Fibroblast of mammary gland (primary cell): ENCODE data around the gene PHB1.
"Not testable (repeated sequence)": the region's sequence is repeated elsewhere in the genome, so short reads cannot be mapped to it uniquely, and the experiment has no call there.

Source experiments
- DNase-seq: peaks from one replicate; pipeline ENCODE4 v3.0.0-alpha.2; 2010; ENCODE audit warnings: low read depth
- H3K4me3 ChIP-seq: 2 replicates; pipeline ENCODE4 v1.5.1; 2011; ENCODE audit warnings: low read depth, mild to moderate bottlenecking, low read length, moderate library complexity; ENCODE audit not compliant: control insufficient read depth
- TF ChIP-seq, protein P1 (sequence below): conservative IDR thresholded peaks from 2 replicates; pipeline ENCODE4 v1.5.1; 2011; ENCODE audit warnings: low read depth, low read length, inconsistent platforms; ENCODE audit not compliant: control insufficient read depth, insufficient read depth

PHB1 gene

DNA sequence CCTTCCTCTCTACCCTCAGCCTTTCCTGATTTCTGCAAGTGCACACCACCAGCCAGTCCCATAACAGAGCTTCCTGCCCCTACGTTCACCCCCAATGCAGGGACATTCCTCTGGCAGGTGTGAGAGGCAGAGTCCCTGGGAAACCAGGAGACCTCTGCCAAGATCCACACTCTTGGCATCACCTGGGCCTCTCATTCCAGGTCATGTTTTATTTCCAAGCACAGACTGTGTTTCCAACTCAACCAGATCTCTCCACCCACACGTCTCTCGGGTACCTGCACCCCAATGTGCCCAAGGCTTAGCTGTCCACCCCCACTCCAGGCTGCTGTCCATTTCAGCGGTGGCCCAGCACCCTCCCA is 21.0 kb upstream of the PHB1 start:
- H3K4me3 ChIP-seq: no peak overlapping the region
- TF ChIP-seq, protein P1, sequence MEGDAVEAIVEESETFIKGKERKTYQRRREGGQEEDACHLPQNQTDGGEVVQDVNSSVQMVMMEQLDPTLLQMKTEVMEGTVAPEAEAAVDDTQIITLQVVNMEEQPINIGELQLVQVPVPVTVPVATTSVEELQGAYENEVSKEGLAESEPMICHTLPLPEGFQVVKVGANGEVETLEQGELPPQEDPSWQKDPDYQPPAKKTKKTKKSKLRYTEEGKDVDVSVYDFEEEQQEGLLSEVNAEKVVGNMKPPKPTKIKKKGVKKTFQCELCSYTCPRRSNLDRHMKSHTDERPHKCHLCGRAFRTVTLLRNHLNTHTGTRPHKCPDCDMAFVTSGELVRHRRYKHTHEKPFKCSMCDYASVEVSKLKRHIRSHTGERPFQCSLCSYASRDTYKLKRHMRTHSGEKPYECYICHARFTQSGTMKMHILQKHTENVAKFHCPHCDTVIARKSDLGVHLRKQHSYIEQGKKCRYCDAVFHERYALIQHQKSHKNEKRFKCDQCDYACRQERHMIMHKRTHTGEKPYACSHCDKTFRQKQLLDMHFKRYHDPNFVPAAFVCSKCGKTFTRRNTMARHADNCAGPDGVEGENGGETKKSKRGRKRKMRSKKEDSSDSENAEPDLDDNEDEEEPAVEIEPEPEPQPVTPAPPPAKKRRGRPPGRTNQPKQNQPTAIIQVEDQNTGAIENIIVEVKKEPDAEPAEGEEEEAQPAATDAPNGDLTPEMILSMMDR: no peak
- no peak for DNase-seq

DNA sequence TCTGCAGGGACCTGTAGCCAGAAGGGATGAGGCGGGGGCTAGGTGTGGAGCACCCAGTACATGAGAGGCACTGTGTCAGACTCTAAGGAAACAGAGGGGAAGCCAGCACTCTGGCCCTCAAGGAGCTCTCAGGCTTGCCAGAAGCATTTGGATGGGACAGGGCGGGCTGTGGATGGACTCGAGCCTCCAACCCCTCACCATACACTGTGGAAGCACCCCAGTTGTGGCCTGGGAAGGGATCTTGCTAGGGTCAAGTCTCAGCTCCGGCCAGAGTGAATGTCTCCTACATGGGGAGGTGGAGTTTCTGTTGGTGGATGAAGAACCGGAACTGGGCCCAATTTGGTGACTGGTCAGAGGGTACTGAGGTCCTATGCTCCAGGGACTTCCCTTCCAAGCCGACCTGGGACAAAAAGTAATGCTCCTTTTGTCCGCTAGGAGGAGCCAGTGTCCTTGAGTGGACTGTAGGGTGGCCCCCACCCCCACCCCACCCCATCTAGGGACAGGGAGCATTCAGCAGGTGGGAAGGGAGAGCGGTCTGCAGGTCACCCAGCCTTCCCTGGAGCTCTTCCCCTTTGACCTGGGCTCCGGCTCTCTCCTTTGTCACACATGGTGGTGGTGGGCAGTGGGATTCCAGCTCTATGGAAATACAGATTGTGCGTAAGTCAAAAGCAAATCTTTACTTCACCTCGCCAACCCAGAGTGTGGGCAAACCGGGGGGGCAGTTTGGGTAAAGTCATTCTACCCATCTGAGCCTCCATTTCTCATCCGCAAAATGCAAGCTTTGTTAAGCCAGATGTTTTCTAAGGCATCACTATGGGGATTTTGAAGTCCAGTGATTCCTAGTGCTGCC is 20.4 kb upstream of the PHB1 start:
- H3K4me3 ChIP-seq: no peak overlapping the region
- TF ChIP-seq, protein P1: peak; percentile 68
- peak; percentile 57 for DNase-seq

DNA sequence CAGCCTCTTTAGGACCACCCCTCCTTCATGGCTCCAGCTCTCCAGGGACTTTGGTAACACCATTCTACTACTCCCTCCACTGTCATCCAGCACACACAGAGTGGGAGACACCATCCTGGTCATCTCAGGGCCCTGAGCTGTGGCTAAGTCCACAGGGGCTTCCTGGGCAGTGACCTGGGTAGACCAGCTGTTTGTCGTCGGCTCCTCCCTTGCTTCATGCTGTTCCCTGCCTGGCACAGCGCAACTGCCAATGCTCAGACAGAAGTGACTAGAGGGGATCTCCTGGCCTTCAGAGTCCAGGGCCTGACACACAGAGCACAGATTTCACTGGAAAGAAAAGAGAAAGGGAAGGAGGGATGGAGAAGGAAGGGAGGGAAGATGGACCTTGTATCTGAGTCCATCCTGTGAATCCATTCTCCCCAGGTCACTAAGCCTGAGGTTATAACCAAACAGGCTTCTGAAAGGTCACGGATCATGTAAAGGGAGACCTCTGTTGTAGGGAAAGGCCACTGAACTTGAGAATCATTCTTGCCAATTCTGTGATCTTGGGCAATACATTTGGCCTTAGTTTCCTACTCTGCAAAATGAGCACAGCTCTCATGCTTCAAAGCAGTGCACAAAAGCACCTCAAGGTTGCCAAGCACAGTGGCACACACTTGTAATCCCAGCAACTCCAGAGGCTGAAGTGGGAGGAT is 18.5 kb upstream of the PHB1 start:
- no peak for DNase-seq
- TF ChIP-seq, protein P1: no peak
- H3K4me3 ChIP-seq: no peak overlapping the region

DNA sequence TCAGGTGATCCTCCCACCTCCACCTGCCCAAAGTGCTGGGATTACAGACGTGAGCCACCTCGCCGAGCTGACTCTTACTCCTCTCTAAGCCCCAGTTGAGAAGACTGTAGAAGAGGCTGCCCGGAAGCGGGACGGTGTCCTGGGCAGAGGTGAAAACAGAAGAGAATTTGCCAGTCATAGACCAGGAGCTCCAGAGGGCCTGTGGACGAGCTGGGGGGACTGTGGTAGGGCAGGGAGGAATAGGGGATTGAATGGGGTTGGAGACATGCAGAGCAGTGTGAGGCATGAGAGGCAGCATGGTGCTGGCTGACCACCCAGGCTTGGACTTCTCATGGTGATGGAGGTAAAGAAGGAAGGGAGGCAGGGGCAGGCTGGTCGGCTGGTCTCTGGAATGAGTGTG is 17.1 kb upstream of the PHB1 start:
- no peak overlapping the region for H3K4me3 ChIP-seq
- DNase-seq: no peak
- TF ChIP-seq, protein P1: no peak

DNA sequence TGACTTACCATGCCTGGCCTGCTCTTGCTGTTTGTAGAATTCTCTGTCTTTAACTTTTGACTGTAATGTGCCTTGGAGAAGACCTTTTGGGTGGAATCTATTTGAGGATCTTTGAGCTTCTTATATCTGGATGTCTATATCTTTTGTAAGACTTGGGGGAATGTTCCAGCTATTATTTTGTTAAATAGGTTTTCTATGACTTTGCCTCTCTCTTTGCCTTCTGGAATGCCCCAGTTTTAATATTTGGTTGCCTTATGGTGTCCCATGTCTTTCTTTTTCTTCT is 10.3 kb upstream of the PHB1 start:
- H3K4me3 ChIP-seq: no peak overlapping the region
- no peak for DNase-seq
- TF ChIP-seq, protein P1: no peak

DNA sequence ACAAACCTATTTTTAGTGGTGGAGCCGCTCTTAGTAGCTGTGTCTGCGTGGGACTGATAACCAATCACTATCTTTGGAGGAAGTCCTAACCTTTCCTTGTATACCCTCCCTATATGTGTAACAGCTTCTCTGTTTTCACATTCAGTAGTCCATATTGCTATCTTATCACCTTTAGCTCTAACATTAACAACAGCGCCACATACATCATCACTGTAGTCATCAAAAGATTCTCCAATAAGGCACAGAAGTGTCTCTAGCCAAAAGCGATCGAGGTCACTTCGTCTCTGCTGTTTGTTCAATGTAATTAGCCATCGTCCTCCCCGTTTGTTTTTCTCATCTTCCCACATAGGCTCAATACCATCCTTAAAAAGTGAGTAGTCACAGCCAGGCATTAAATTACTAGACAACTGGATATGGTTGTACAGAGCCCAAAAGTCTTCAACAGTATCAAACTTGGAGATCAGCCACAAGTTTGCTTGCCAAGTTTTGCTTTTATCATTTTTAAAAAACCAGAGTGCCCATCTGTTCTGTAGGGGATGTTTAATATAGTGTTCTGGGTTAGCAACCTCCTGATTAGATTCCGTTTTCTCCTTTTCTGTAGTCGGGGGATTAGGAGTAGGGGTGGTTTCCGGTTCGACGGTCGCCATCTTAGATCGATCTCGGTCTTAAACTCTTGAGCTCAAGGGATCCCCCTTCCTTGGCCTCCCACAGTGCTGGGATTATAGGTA is 9.8 kb upstream of the PHB1 start:
- DNase-seq, H3K4me3 ChIP-seq: not testable (repeated sequence)

DNA sequence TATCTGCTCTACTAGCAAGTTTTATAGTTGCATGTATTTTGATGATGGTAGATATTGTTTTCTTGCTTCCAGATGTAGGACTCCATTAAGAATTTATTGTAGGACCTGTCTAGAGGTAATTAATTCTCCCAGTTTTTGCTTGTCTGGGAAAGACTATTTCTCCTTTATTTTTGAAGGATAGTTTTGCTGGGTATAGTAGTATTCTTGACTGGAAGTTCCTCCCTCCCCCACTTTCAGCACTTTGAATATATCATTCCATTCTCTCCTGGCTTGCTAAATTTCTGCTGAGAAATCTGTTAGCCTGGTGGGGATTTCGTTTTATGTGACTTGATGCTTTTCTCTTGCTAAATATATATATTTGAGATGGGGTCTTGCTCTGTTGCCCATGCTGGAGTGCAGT is 8.0 kb upstream of the PHB1 start:
- H3K4me3 ChIP-seq: no peak overlapping the region
- DNase-seq: no peak
- TF ChIP-seq, protein P1: no peak

DNA sequence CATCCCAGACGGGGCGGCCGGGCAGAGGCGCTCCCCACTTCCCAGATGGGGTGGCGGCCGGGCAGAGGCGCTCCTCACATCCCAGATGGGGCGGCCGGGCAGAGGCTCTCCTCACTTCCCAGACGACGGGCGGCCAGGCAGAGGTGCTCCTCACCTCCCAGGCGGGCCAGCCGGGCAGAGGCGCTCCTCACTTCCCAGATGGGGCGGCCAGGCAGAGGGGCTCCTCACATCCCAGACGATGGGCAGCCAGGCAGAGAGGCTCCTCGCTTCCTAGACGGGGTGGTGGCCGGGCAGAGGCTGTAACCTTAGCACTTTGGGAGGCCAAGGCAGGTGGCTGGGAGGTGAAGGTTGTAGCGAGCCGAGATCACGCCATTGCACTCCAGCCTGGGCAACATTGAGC is 5.1 kb upstream of the PHB1 start:
- DNase-seq: not testable (repeated sequence)

DNA sequence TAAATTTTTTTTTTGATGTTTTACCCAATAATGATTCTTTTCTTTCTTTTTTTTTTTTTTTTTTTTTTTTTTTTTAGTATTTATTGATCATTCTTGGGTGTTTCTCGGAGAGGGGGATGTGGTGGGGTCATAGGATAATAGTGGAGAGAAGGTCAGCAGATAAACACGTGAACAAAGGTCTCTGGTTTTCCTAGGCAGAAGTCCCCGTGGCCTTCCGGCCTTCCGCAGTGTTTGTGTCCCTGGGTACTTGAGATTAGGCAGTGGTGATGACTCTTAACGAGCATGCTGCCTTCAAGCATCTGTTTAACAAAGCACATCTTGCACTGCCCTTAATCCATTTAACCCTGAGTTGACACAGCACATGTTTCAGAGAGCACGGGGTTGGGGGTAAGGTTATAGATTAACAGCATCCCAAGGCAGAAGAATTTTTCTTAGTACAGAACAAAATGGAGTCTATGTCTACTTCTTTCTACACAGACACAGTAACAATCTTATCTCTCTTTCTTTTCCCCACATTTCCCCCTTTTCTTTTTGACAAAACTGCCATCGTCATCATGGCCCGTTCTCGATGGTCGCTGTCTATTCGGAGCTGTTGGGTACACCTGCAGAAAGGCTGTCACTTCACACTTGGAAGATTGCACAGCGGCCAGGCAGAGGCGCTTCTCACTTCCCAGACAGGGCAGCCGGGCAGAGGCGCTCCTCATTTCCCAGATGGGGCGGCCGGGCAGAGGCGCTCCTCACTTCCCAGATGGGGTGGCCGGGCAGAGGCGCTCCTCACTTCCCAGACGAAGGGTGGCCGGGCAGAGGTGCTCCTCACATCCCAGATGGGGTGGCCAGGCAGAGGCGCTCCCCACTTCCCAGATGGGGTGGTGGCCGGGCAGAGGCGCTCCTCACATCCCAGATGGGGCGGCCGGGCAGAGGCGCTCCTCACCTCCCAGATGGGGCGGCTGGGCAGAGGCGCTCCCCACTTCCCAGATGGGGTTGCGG is 4.4 kb upstream of the PHB1 start:
- not testable (repeated sequence) for H3K4me3 ChIP-seq, DNase-seq

More for the DNA sequence above, 5.1 kb upstream of the PHB1 start:
- not testable (repeated sequence) for H3K4me3 ChIP-seq
